ENCODE data around the gene RPL19.

Gene RPL19

DNA sequence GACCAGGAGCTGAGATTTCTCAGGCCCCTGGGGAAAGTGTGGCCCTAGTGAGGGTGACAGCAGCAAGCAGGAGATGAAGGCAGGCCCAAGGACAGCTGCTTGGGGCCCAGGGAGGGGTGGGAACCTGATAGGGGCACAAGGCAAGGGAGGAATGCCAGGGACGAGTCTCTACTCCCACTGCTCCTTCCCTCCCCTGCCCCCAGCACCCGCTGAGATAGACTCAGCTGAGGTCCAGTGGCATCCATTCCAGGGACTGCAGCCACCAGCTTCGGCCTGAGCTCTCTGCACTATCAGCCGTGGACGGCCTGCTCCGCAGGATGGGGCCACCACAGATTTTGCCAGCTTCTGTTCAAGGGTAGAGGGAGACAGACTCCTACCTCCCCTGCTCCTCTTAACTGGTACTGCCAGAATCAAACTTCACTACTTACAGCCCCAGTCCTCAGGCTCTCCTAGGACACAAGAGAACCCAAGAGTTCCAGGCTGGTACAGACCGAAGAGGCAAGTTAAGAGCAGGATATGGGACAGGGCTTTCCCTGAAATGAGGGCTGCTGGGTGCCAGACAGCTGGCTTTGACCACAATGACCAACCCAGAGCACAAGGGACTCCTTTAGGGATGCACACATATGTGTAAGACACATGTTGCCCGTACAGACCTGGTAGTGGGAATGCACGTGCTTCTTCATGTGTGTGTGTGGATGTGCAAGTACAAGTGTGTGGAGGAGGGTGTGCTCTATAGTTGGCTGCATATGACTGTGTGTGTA, 8.2 kb upstream of the RPL19 start:
- TF ChIP-seq, protein P1, sequence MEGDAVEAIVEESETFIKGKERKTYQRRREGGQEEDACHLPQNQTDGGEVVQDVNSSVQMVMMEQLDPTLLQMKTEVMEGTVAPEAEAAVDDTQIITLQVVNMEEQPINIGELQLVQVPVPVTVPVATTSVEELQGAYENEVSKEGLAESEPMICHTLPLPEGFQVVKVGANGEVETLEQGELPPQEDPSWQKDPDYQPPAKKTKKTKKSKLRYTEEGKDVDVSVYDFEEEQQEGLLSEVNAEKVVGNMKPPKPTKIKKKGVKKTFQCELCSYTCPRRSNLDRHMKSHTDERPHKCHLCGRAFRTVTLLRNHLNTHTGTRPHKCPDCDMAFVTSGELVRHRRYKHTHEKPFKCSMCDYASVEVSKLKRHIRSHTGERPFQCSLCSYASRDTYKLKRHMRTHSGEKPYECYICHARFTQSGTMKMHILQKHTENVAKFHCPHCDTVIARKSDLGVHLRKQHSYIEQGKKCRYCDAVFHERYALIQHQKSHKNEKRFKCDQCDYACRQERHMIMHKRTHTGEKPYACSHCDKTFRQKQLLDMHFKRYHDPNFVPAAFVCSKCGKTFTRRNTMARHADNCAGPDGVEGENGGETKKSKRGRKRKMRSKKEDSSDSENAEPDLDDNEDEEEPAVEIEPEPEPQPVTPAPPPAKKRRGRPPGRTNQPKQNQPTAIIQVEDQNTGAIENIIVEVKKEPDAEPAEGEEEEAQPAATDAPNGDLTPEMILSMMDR (IDR thresholded peaks at IDR 0.05; ENCODE audit: insufficient read depth, low read length, poor library complexity, severe bottlenecking): no peak
- no peak for DNase-seq (ENCODE audit: extremely low read depth, insufficient read length)
- Histone ChIP-seq H3K27me3 (replicated peaks; ENCODE audit: control insufficient read depth, insufficient read depth, low read length) (no peaks in the 10 kb centered on the region), H3K4me3 (replicated peaks; ENCODE audit: low read depth, low read length) (no peak overlapping the region), H3K36me3 (ENCODE audit: control insufficient read depth, insufficient read depth, low read length) (peaks cover 7% of the 10 kb centered on the region)

DNA sequence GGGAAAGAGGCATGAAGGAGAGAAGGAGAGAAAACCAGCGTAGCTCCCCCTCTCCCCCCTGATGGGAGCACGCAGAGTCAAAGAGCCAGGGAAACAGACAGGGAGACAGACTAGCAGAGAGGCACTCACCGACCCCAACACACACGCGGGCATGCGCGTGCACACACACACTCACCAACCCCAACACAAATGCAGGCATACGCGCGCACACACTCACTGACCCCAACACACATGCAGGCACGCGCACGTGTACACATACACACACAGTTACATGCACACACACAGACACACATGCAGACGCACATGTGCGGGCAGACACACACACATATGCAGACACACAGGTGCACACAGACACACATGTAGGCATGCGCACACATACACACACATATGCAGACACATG, 7.2 kb upstream of the RPL19 start:
- TF ChIP-seq, protein P1 (IDR thresholded peaks at IDR 0.05; ENCODE audit: insufficient read depth, low read length, poor library complexity, severe bottlenecking): no peak
- no peak for DNase-seq (ENCODE audit: extremely low read depth, insufficient read length)
- Histone ChIP-seq H3K27me3 (replicated peaks; ENCODE audit: control insufficient read depth, insufficient read depth, low read length) (no peaks in the 10 kb centered on the region), H3K4me3 (replicated peaks; ENCODE audit: low read depth, low read length) (no peak overlapping the region), H3K36me3 (ENCODE audit: control insufficient read depth, insufficient read depth, low read length) (peaks cover 6% of the 10 kb centered on the region)

DNA sequence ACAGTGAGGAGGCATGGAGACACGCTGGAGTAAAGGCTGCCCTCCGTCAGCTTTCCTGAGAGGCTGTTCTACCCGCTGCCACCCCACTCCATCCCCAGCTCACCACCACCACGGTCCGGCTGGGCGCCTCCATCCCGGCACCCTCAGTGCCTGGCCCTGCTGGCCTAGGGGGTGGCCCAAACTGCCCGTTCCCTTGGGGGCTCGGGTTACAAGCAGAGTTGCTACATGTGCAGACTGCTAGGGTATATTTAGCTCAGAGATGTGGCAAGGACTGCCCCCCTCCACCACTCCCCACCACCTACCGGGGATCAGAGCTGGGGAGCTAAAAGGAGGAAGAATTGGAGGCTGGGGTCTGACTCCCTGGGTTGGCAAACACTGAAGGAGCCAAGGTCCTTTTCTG, 6.7 kb upstream of the RPL19 start:
- Histone ChIP-seq H3K4me3 (replicated peaks; ENCODE audit: low read depth, low read length) (no peak overlapping the region), H3K36me3 (ENCODE audit: control insufficient read depth, insufficient read depth, low read length) (peaks cover 6% of the 10 kb centered on the region), H3K27me3 (replicated peaks; ENCODE audit: control insufficient read depth, insufficient read depth, low read length) (no peaks in the 10 kb centered on the region)
- DNase-seq (ENCODE audit: extremely low read depth, insufficient read length): no peak
- TF ChIP-seq, protein P1 (IDR thresholded peaks at IDR 0.05; ENCODE audit: insufficient read depth, low read length, poor library complexity, severe bottlenecking): no peak

- H3K36me3 ChIP-seq (ENCODE audit: control insufficient read depth, insufficient read depth, low read length): peaks cover 6% of the 10 kb centered on the region
- no peak overlapping the region for H3K4me3 ChIP-seq (replicated peaks; ENCODE audit: low read depth, low read length)
- TF ChIP-seq, protein P1 (IDR thresholded peaks at IDR 0.05; ENCODE audit: insufficient read depth, low read length, poor library complexity, severe bottlenecking): peak; percentile 17
- no peak for DNase-seq (ENCODE audit: extremely low read depth, insufficient read length)
- H3K27me3 ChIP-seq (replicated peaks; ENCODE audit: control insufficient read depth, insufficient read depth, low read length): no peaks in the 10 kb centered on the region
These were observed 5.7 kb upstream of the RPL19 start for GRCh38 chr17:39194089-39194984.

- H3K36me3 ChIP-seq (ENCODE audit: control insufficient read depth, insufficient read depth, low read length): peaks cover 6% of the 10 kb centered on the region
- DNase-seq (ENCODE audit: extremely low read depth, insufficient read length): no peak
- H3K27me3 ChIP-seq (replicated peaks; ENCODE audit: control insufficient read depth, insufficient read depth, low read length): no peaks in the 10 kb centered on the region
- TF ChIP-seq, protein P1 (IDR thresholded peaks at IDR 0.05; ENCODE audit: insufficient read depth, low read length, poor library complexity, severe bottlenecking): no peak
- no peak overlapping the region for H3K4me3 ChIP-seq (replicated peaks; ENCODE audit: low read depth, low read length)
These were observed 5.0 kb upstream of the RPL19 start for GRCh38 chr17:39194985-39195524.
